Heart right ventricle (tissue), 16 donors: ENCODE data around the gene ATP2A3. TPM values are rescaled to one million over a fixed set of nuclear protein-coding genes. Genes with fewer than 3 reads are reported as not detected.

Source experiments
- ATAC-seq, 8 donors: fragments of 200-7000 bp; cut with Tn5 transposase; one replicate each; pipeline ENCODE4 v1.9.1; 2020; ENCODE audit warnings: mild to moderate bottlenecking in 8 of 8, moderate library complexity in 8 of 8, moderate number of reproducible peaks in 1 of 8
- DNase-seq, 2 donors: peaks; one replicate each; pipeline ENCODE4 v3.0.0-alpha.2; 2020
- H3K27ac ChIP-seq, 10 donors: fragments of 200-600 bp; sonication (generic) in 2 of 10; one replicate each; pipeline versions ENCODE4 v1.5.0 to v1.8.0; 2020 to 2022; ENCODE audit warnings: mild to moderate bottlenecking in 3 of 10
- H3K27me3 ChIP-seq, 7 donors: fragments of 200-600 bp; one replicate each; pipeline ENCODE4 v1.8.0; 2021 to 2022; ENCODE audit warnings: mild to moderate bottlenecking in 2 of 7
- H3K36me3 ChIP-seq, 9 donors: fragments of 200-600 bp; sonication (generic) in 1 of 9; one replicate each; pipeline versions ENCODE4 v1.5.0 to v1.8.0; 2020 to 2022; ENCODE audit warnings: mild to moderate bottlenecking in 2 of 9
- H3K4me1 ChIP-seq, 9 donors: fragments of 200-600 bp; sonication (generic) in 1 of 9; one replicate each; pipeline versions ENCODE4 v1.5.0 to v1.8.0; 2020 to 2022; ENCODE audit warnings: mild to moderate bottlenecking in 4 of 9
- H3K4me3 ChIP-seq, 10 donors: fragments of 200-600 bp; sonication (generic) in 2 of 10; one replicate each; pipeline versions ENCODE4 v1.5.0 to v1.8.0; 2020 to 2022; ENCODE audit warnings: mild to moderate bottlenecking in 7 of 10, moderate library complexity in 2 of 10
- H3K9me3 ChIP-seq, 11 donors: fragments of 200-600 bp in 10 of 11; sonication (generic) in 2 of 11; one replicate each; pipeline versions ENCODE4 v1.5.0 to v1.8.0; 2013 to 2022; ENCODE audit warnings: mild to moderate bottlenecking in 2 of 11, control low read depth in 1 of 11, moderate library complexity in 1 of 11
- CTCF ChIP-seq, 9 donors: fragments of 200-600 bp; sonication (generic) in 2 of 9; IDR thresholded peaks; one replicate each; pipeline versions ENCODE4 v1.5.0 to v1.8.0; 2021 to 2022; ENCODE audit warnings: antibody characterized with exemption in 9 of 9, mild to moderate bottlenecking in 5 of 9, moderate library complexity in 1 of 9
- WGBS, 2 donors: extraction: QIAGEN DNeasy Blood & Tissue Kit; methylation state at CpG; one replicate each; pipeline ENCODE4 v1.1.7; 2013; ENCODE audit warnings: inconsistent platforms in 1 of 2; 5-methylcytosine and 5-hydroxymethylcytosine counted together
- intact Hi-C, 10 donors: fragments of 100-400 bp; cut with DNase I; formaldehyde crosslinking; loops; one replicate each; pipeline versions ENCODE4 v1.11.1 to v1.14.2; 2022
- polyA plus RNA-seq, 2 donors: library from polyadenylated mRNA; stranded (reverse); fragments of 200-250 nt; gene quantifications; one replicate each; pipeline ENCODE4 v1.2.3, GENCODE V29; 2013
- total RNA-seq, 10 donors: library from RNA; stranded (reverse); fragmentation: NEBNext Ultra II Directional in 3 of 10; extraction: Animal tissue kit (Norgen Biotek cat#: 25700) in 3 of 10; gene quantifications; one replicate each; pipeline versions ENCODE4 v1.2.1 to v1.2.4, GENCODE V29; 2021 to 2023
- donor health status: Arrhythmogenic right ventricular cardiomyopathy.
- donor health status: ischemic (EF 13 %, LVEDD 7.1; RV severe dilation, severe dysfunction).
- donor health status: healthy with polysubstance abuse.
- donor health status: DM: no; HTN: yes; CAD: no.
- donor health status: DM: no; HTN: no; CAD: no.
- donor health status: ischemic (EF 25% LVEDD 6.9; RV normal size, moderate dysfunction).
- donor health status: ischemic (EF 25% LVEDD 5.7; RV mildly dilated, moderate dysfunction).
- donor health status: healthy.
- donor health status: DM: yes; HTN: yes; CAD: no.
- donor health status: Ischemic cardiomyopathy.
- donor health status: ischemic (EF 35%, LVEDD 5.7; RV mildly dilated, moderate dysfunction).
- donor health status: nonischemic (EF 11% LVEDD 7.7; RV severe dilation, severe dysfunction).
- donor health status: DM: yes; HTN: yes; CAD: no.
- donor health status: PGD.
- donor health status: ischemic (EF 29% LVEDD 5.4; RV normal size, mild dysfunction).
- donor health status: nonischemic (EF 23%, LVEDD 6.1; RV moderate dilation, normal function).

Gene ATP2A3
- total and polyA plus RNA-seq, 12 donors, result 4.3 to 11.0 (median 7.3) TPM

GRCh38 chr17:3998436-3998835, 34.2 kb upstream of the ATP2A3 start:
- H3K9me3 ChIP-seq, result peaks cover 0 to 19% (median 0%) of the 10 kb centered on the region in 11 donors
- no peak for ATAC-seq
- TF ChIP-seq CTCF (IDR thresholded peaks at IDR 0.05), result no peak
- intact Hi-C loops, result no loop called here
- WGBS, 2 donors, result 94 to 97% methylated on average over 4 of the region's 4 CpGs
- no peaks in the 10 kb centered on the region for H3K36me3 ChIP-seq
- H3K27ac ChIP-seq, result no peak overlapping the region
- H3K27me3 ChIP-seq, result peaks cover 0 to 11% (median 4%) of the 10 kb centered on the region in 7 donors
- no peak for DNase-seq
- no peak overlapping the region for H3K4me3 ChIP-seq
- H3K4me1 ChIP-seq, result peaks cover 0 to 21% (median 7%) of the 10 kb centered on the region in 9 donors

DNA sequence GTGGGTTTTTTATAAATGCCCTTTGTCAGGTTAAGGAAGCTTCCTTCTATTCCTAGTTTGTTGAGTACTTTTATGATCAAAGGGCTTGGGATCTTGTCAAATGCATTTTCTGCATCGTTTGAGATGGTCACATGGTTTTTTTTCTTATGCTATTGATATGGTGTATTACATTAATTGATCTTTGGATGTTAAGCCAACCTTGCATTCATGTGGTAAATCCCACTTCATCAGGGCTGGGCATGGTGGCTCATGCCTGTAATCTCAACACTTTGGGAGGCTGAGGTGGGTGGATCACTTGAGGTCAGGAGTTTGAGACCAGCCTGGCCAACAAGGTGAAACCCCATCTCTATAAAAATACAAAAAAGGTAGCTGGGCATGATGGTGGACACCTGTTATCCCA, 30.8 kb upstream of the ATP2A3 start:
- H3K27ac ChIP-seq, result no peak overlapping the region
- intact Hi-C loops, result no loop called here
- peaks cover 0 to 19% (median 0%) of the 10 kb centered on the region in 11 donors for H3K9me3 ChIP-seq
- no peak for TF ChIP-seq CTCF (IDR thresholded peaks at IDR 0.05)
- H3K4me3 ChIP-seq, result no peak overlapping the region
- ATAC-seq, result no peak
- H3K36me3 ChIP-seq, result no peaks in the 10 kb centered on the region
- DNase-seq, result no peak
- H3K27me3 ChIP-seq, result peaks cover 0 to 8% (median 4%) of the 10 kb centered on the region in 7 donors
- WGBS, 2 donors, result 43 to 48% methylated on average over 1 of the region's 1 CpG
- H3K4me1 ChIP-seq, result peaks cover 0 to 14% (median 0%) of the 10 kb centered on the region in 9 donors

GRCh38 chr17:3994221-3994576, 30.0 kb upstream of the ATP2A3 start:
- no peak overlapping the region for H3K4me3 ChIP-seq
- DNase-seq, result no peak
- H3K27me3 ChIP-seq, result peaks cover 0 to 4% (median 0%) of the 10 kb centered on the region in 7 donors
- WGBS, 2 donors, result 85 to 100% methylated on average over 1 of the region's 1 CpG
- no peak for ATAC-seq
- H3K27ac ChIP-seq, result no peak overlapping the region
- intact Hi-C loops, result loop anchor here in 1 of 10 donors (5.0 kb wide), 1 partner anchor 52 kb away; no protein-coding TSS in a partner anchor
- H3K4me1 ChIP-seq, result peaks cover 0 to 23% (median 0%) of the 10 kb centered on the region in 9 donors
- TF ChIP-seq CTCF (IDR thresholded peaks at IDR 0.05), result no peak
- H3K36me3 ChIP-seq, result no peaks in the 10 kb centered on the region
- H3K9me3 ChIP-seq, result peaks cover 0 to 19% (median 0%) of the 10 kb centered on the region in 11 donors

GRCh38 chr17:3993493-3994220, 29.4 kb upstream of the ATP2A3 start:
- H3K27ac ChIP-seq, result no peak overlapping the region
- no peaks in the 10 kb centered on the region for H3K36me3 ChIP-seq
- DNase-seq (no peak), ATAC-seq (no peak)
- peaks cover 0 to 19% (median 0%) of the 10 kb centered on the region in 11 donors for H3K9me3 ChIP-seq
- intact Hi-C loops, result loop anchor here in 1 of 10 donors (5.0 kb wide), 1 partner anchor 51 kb away; no protein-coding TSS in a partner anchor
- no peak overlapping the region for H3K4me3 ChIP-seq
- peaks cover 0 to 4% (median 0%) of the 10 kb centered on the region in 7 donors for H3K27me3 ChIP-seq
- H3K4me1 ChIP-seq, result peaks cover 0 to 28% (median 3%) of the 10 kb centered on the region in 9 donors
- TF ChIP-seq CTCF (IDR thresholded peaks at IDR 0.05), result no peak
- WGBS, 2 donors, result 76 to 85% methylated on average over 8 of the region's 8 CpGs
